ENCODE results near the gene CAVIN4.

The CAVIN4 gene

GRCh38 chr9:100584951-100585350 is 7.1 kb downstream of the CAVIN4 start:
- Histone ChIP-seq H3K36me3 (ENCODE audit: control insufficient read depth, insufficient read depth, low read length) (no peaks in the 10 kb centered on the region), H3K18ac (ENCODE audit: low read length) (no peak overlapping the region), H3K23ac (ENCODE audit: low read length) (no peak overlapping the region), H3K9ac (ENCODE audit: low read length) (no peak overlapping the region), H3K4me2 (ENCODE audit: low read length) (no peak overlapping the region), H2BK120ac (ENCODE audit: low read depth, low read length) (no peak overlapping the region), H3K4ac (ENCODE audit: low read depth, low read length) (no peak overlapping the region), H3K4me3 (ENCODE audit: low read length) (no peak overlapping the region), H4K5ac (ENCODE audit: low read length) (no peak overlapping the region), H3K79me1 (ENCODE audit: low read length) (no peaks in the 10 kb centered on the region), H3K27me3 (ENCODE audit: insufficient read depth, low read length, poor library complexity) (no peaks in the 10 kb centered on the region), H4K8ac (ENCODE audit: low read depth, low read length) (no peak overlapping the region), H2BK15ac (replicated peaks; ENCODE audit: low read depth) (no peak overlapping the region), H3K56ac (ENCODE audit: low read length) (no peak overlapping the region), H3K27ac (ENCODE audit: low read depth, low read length) (no peak overlapping the region), H3K4me1 (ENCODE audit: control insufficient read depth, low read depth, low read length) (no peaks in the 10 kb centered on the region), H2BK5ac (ENCODE audit: low read length) (no peak overlapping the region), H2AK5ac (ENCODE audit: low read length) (no peak overlapping the region), H3K79me2 (ENCODE audit: control insufficient read depth, insufficient read depth, low read length) (no peaks in the 10 kb centered on the region)
- no CpG with 5 or more reads among the region's 4 CpGs for WGBS (ENCODE audit: extremely low coverage, insufficient coverage, low lambda C conversion rate)
- no peak for DNase-seq

- no peak overlapping the region for H2BK120ac ChIP-seq (ENCODE audit: low read depth, low read length)
- no peak overlapping the region for H3K18ac ChIP-seq (ENCODE audit: low read length)
- H4K8ac ChIP-seq (ENCODE audit: low read depth, low read length): no peak overlapping the region
- no peak overlapping the region for H3K23ac ChIP-seq (ENCODE audit: low read length)
- H2AK5ac ChIP-seq (ENCODE audit: low read length): no peak overlapping the region
- H3K79me1 ChIP-seq (ENCODE audit: low read length): no peaks in the 10 kb centered on the region
- H3K56ac ChIP-seq (ENCODE audit: low read length): no peak overlapping the region
- H3K27ac ChIP-seq (ENCODE audit: low read depth, low read length): no peak overlapping the region
- H3K4ac ChIP-seq (ENCODE audit: low read depth, low read length): no peak overlapping the region
- no peak for DNase-seq
- no peaks in the 10 kb centered on the region for H3K36me3 ChIP-seq (ENCODE audit: control insufficient read depth, insufficient read depth, low read length)
- H3K4me2 ChIP-seq (ENCODE audit: low read length): no peak overlapping the region
- H4K5ac ChIP-seq (ENCODE audit: low read length): no peak overlapping the region
- no peak overlapping the region for H2BK5ac ChIP-seq (ENCODE audit: low read length)
- H3K27me3 ChIP-seq (ENCODE audit: insufficient read depth, low read length, poor library complexity): no peaks in the 10 kb centered on the region
- no peaks in the 10 kb centered on the region for H3K79me2 ChIP-seq (ENCODE audit: control insufficient read depth, insufficient read depth, low read length)
- no peaks in the 10 kb centered on the region for H3K4me1 ChIP-seq (ENCODE audit: control insufficient read depth, low read depth, low read length)
- H3K4me3 ChIP-seq (ENCODE audit: low read length): no peak overlapping the region
- no CpG with 5 or more reads among the region's 7 CpGs for WGBS (ENCODE audit: extremely low coverage, insufficient coverage, low lambda C conversion rate)
- no peak overlapping the region for H3K9ac ChIP-seq (ENCODE audit: low read length)
- no peak overlapping the region for H2BK15ac ChIP-seq (replicated peaks; ENCODE audit: low read depth)
Observed at GRCh38 chr9:100586093-100586492, 8.2 kb downstream of the CAVIN4 start.

- Histone ChIP-seq H3K4me1 (ENCODE audit: control insufficient read depth, low read depth, low read length) (no peaks in the 10 kb centered on the region), H3K18ac (ENCODE audit: low read length) (no peak overlapping the region), H3K9ac (ENCODE audit: low read length) (no peak overlapping the region), H3K36me3 (ENCODE audit: control insufficient read depth, insufficient read depth, low read length) (no peaks in the 10 kb centered on the region), H2BK15ac (replicated peaks; ENCODE audit: low read depth) (no peak overlapping the region), H2BK120ac (ENCODE audit: low read depth, low read length) (no peak overlapping the region), H3K4me3 (ENCODE audit: low read length) (no peak overlapping the region), H3K27me3 (ENCODE audit: insufficient read depth, low read length, poor library complexity) (no peaks in the 10 kb centered on the region), H3K4ac (ENCODE audit: low read depth, low read length) (no peak overlapping the region), H3K56ac (ENCODE audit: low read length) (no peak overlapping the region), H3K4me2 (ENCODE audit: low read length) (no peak overlapping the region), H3K23ac (ENCODE audit: low read length) (no peak overlapping the region), H4K8ac (ENCODE audit: low read depth, low read length) (no peak overlapping the region), H2BK5ac (ENCODE audit: low read length) (no peak overlapping the region), H4K5ac (ENCODE audit: low read length) (no peak overlapping the region), H3K27ac (ENCODE audit: low read depth, low read length) (no peak overlapping the region), H3K79me1 (ENCODE audit: low read length) (no peaks in the 10 kb centered on the region), H3K79me2 (ENCODE audit: control insufficient read depth, insufficient read depth, low read length) (no peaks in the 10 kb centered on the region), H2AK5ac (ENCODE audit: low read length) (no peak overlapping the region)
- no CpG with 5 or more reads among the region's 9 CpGs for WGBS (ENCODE audit: extremely low coverage, insufficient coverage, low lambda C conversion rate)
- DNase-seq: peak; percentile 37
Observed at GRCh38 chr9:100587375-100587774, 9.5 kb downstream of the CAVIN4 start.

- WGBS (ENCODE audit: extremely low coverage, insufficient coverage, low lambda C conversion rate): no CpG with 5 or more reads among the region's 5 CpGs
- no peaks in the 10 kb centered on the region for H3K79me2 ChIP-seq (ENCODE audit: control insufficient read depth, insufficient read depth, low read length)
- no peak overlapping the region for H2BK15ac ChIP-seq (replicated peaks; ENCODE audit: low read depth)
- no peak overlapping the region for H2BK5ac ChIP-seq (ENCODE audit: low read length)
- H3K9ac ChIP-seq (ENCODE audit: low read length): no peak overlapping the region
- no peak for DNase-seq
- no peak overlapping the region for H3K56ac ChIP-seq (ENCODE audit: low read length)
- no peaks in the 10 kb centered on the region for H3K79me1 ChIP-seq (ENCODE audit: low read length)
- H3K4me3 ChIP-seq (ENCODE audit: low read length): no peak overlapping the region
- no peaks in the 10 kb centered on the region for H3K27me3 ChIP-seq (ENCODE audit: insufficient read depth, low read length, poor library complexity)
- no peak overlapping the region for H2BK120ac ChIP-seq (ENCODE audit: low read depth, low read length)
- no peak overlapping the region for H4K5ac ChIP-seq (ENCODE audit: low read length)
- no peak overlapping the region for H3K4me2 ChIP-seq (ENCODE audit: low read length)
- no peaks in the 10 kb centered on the region for H3K4me1 ChIP-seq (ENCODE audit: control insufficient read depth, low read depth, low read length)
- H2AK5ac ChIP-seq (ENCODE audit: low read length): no peak overlapping the region
- no peaks in the 10 kb centered on the region for H3K36me3 ChIP-seq (ENCODE audit: control insufficient read depth, insufficient read depth, low read length)
- H3K27ac ChIP-seq (ENCODE audit: low read depth, low read length): no peak overlapping the region
- H3K23ac ChIP-seq (ENCODE audit: low read length): no peak overlapping the region
- no peak overlapping the region for H4K8ac ChIP-seq (ENCODE audit: low read depth, low read length)
- H3K18ac ChIP-seq (ENCODE audit: low read length): no peak overlapping the region
- no peak overlapping the region for H3K4ac ChIP-seq (ENCODE audit: low read depth, low read length)
Observed at GRCh38 chr9:100589582-100589981, 11.7 kb downstream of the CAVIN4 start.

GRCh38 chr9:100590481-100590880 is 12.6 kb downstream of the CAVIN4 start:
- Histone ChIP-seq H3K36me3 (ENCODE audit: control insufficient read depth, insufficient read depth, low read length) (no peaks in the 10 kb centered on the region), H2BK5ac (ENCODE audit: low read length) (no peak overlapping the region), H2AK5ac (ENCODE audit: low read length) (no peak overlapping the region), H3K27me3 (ENCODE audit: insufficient read depth, low read length, poor library complexity) (no peaks in the 10 kb centered on the region), H3K4me2 (ENCODE audit: low read length) (no peak overlapping the region), H3K9ac (ENCODE audit: low read length) (no peak overlapping the region), H3K79me2 (ENCODE audit: control insufficient read depth, insufficient read depth, low read length) (no peaks in the 10 kb centered on the region), H3K23ac (ENCODE audit: low read length) (no peak overlapping the region), H3K4me1 (ENCODE audit: control insufficient read depth, low read depth, low read length) (no peaks in the 10 kb centered on the region), H2BK120ac (ENCODE audit: low read depth, low read length) (no peak overlapping the region), H3K4me3 (ENCODE audit: low read length) (no peak overlapping the region), H3K27ac (ENCODE audit: low read depth, low read length) (no peak overlapping the region), H4K5ac (ENCODE audit: low read length) (no peak overlapping the region), H3K4ac (ENCODE audit: low read depth, low read length) (no peak overlapping the region), H2BK15ac (replicated peaks; ENCODE audit: low read depth) (no peak overlapping the region), H3K79me1 (ENCODE audit: low read length) (no peaks in the 10 kb centered on the region), H3K56ac (ENCODE audit: low read length) (no peak overlapping the region), H4K8ac (ENCODE audit: low read depth, low read length) (no peak overlapping the region), H3K18ac (ENCODE audit: low read length) (no peak overlapping the region)
- DNase-seq: no peak
- WGBS (ENCODE audit: extremely low coverage, insufficient coverage, low lambda C conversion rate): no CpG with 5 or more reads among the region's 2 CpGs

GRCh38 chr9:100591139-100591538 is 13.3 kb downstream of the CAVIN4 start:
- Histone ChIP-seq H3K27ac (ENCODE audit: low read depth, low read length) (no peak overlapping the region), H2BK15ac (replicated peaks; ENCODE audit: low read depth) (no peak overlapping the region), H3K27me3 (ENCODE audit: insufficient read depth, low read length, poor library complexity) (no peaks in the 10 kb centered on the region), H3K23ac (ENCODE audit: low read length) (no peak overlapping the region), H4K8ac (ENCODE audit: low read depth, low read length) (no peak overlapping the region), H2BK120ac (ENCODE audit: low read depth, low read length) (no peak overlapping the region), H3K79me1 (ENCODE audit: low read length) (no peaks in the 10 kb centered on the region), H3K9ac (ENCODE audit: low read length) (no peak overlapping the region), H3K36me3 (ENCODE audit: control insufficient read depth, insufficient read depth, low read length) (no peaks in the 10 kb centered on the region), H3K4ac (ENCODE audit: low read depth, low read length) (no peak overlapping the region), H3K18ac (ENCODE audit: low read length) (no peak overlapping the region), H4K5ac (ENCODE audit: low read length) (no peak overlapping the region), H3K56ac (ENCODE audit: low read length) (no peak overlapping the region), H3K79me2 (ENCODE audit: control insufficient read depth, insufficient read depth, low read length) (no peaks in the 10 kb centered on the region), H3K4me3 (ENCODE audit: low read length) (no peak overlapping the region), H2BK5ac (ENCODE audit: low read length) (no peak overlapping the region), H2AK5ac (ENCODE audit: low read length) (no peak overlapping the region), H3K4me1 (ENCODE audit: control insufficient read depth, low read depth, low read length) (no peaks in the 10 kb centered on the region), H3K4me2 (ENCODE audit: low read length) (no peak overlapping the region)
- WGBS (ENCODE audit: extremely low coverage, insufficient coverage, low lambda C conversion rate): no CpG with 5 or more reads among the region's 6 CpGs
- no peak for DNase-seq

All from mesendoderm (in vitro differentiated cells).